A673 (cell line): ENCODE data around the gene LILRB3. TPM values are rescaled to one million over a fixed set of nuclear protein-coding genes. Genes with fewer than 3 reads are reported as not detected.

ENCODE experiments used
- BruUV-seq: library from RNA; stranded (reverse); fragments of 400-500 nt; replicated peaks from 2 replicates; lab custom pipeline; 2021; lab: Mats Ljungman, UMichigan
- CTCF ChIA-PET: fragments of 300-600 bp; sonication (Branson Sonifier 250); formaldehyde crosslinking; loops from one replicate; lab custom pipeline; 2022; ENCODE audit warnings: antibody characterized with exemption; lab: Charles Lee
- POLR2A ChIA-PET: fragments of 300-600 bp; sonication (Branson Sonifier 250); formaldehyde crosslinking; loops from one replicate; lab custom pipeline; 2022; ENCODE audit warnings: antibody characterized with exemption; ENCODE audit not compliant: low non-redundant PET; lab: Charles Lee
- DNase-seq: peaks from one replicate; pipeline ENCODE4 v3.0.0-alpha.2; 2015; ENCODE audit warnings: low spot score
- H3K27ac ChIP-seq: fragments of 200-600 bp; sonication (generic); 2 replicates; pipeline ENCODE4 v1.5.1; 2016; ENCODE audit warnings: mixed run types, low read depth, mild to moderate bottlenecking, mixed read lengths, antibody characterized with exemption, low read length; ENCODE audit not compliant: poor library complexity, severe bottlenecking
- H3K27me3 ChIP-seq: fragments of 200-600 bp; sonication (generic); replicated peaks from 2 replicates; pipeline ENCODE4 v1.6.1; 2017; ENCODE audit warnings: mixed run types, low read depth, mild to moderate bottlenecking, mixed read lengths, antibody characterized with exemption, low read length; ENCODE audit not compliant: insufficient read depth, poor library complexity
- H3K36me3 ChIP-seq: fragments of 200-600 bp; sonication (generic); 2 replicates; pipeline ENCODE4 v1.6.1; 2016; ENCODE audit warnings: mixed run types, mild to moderate bottlenecking, mixed read lengths, antibody characterized with exemption, low read length; ENCODE audit not compliant: insufficient read depth, poor library complexity, severe bottlenecking
- H3K4me1 ChIP-seq: fragments of 200-600 bp; sonication (generic); 2 replicates; pipeline ENCODE4 v1.6.1; 2017; ENCODE audit warnings: mixed run types, mild to moderate bottlenecking, mixed read lengths, antibody characterized with exemption, low read length; ENCODE audit not compliant: insufficient read depth, poor library complexity, severe bottlenecking
- H3K4me3 ChIP-seq: fragments of 200-600 bp; sonication (generic); 2 replicates; pipeline ENCODE4 v1.5.1; 2016; ENCODE audit warnings: low read depth, mixed run types, mild to moderate bottlenecking, mixed read lengths, low read length; ENCODE audit not compliant: poor library complexity, severe bottlenecking
- H3K9me3 ChIP-seq: fragments of 200-600 bp; sonication (generic); 2 replicates; pipeline ENCODE4 v1.6.1; 2016; ENCODE audit warnings: mixed run types, low read depth, mild to moderate bottlenecking, mixed read lengths, antibody characterized with exemption, low read length; ENCODE audit not compliant: poor library complexity, severe bottlenecking
- EZH2 ChIP-seq: fragments of 200-600 bp; sonication (generic); IDR thresholded peaks from 2 replicates; pipeline ENCODE4 v1.6.1; 2017; ENCODE audit warnings: borderline replicate concordance, low read depth, mild to moderate bottlenecking, mixed read lengths, antibody characterized with exemption, low read length; ENCODE audit not compliant: poor library complexity, severe bottlenecking
- intact Hi-C: fragments of 100-400 bp; cut with micrococcal nuclease; formaldehyde crosslinking; loops from one replicate; pipeline ENCODE4 v1.10.0; 2022; ENCODE audit not compliant: unreplicated experiment
- total RNA-seq: library from RNA; stranded (reverse); gene quantifications from 2 replicates; pipeline ENCODE4 v1.2.3, GENCODE V29; 2021
- TF ChIP-seq, protein P1 (sequence below): fragments of 300-800, 200-600 bp; sonication (generic); conservative IDR thresholded peaks from 2 replicates; pipeline ENCODE4 v1.5.1; 2017; ENCODE audit warnings: low read depth, mild to moderate bottlenecking, antibody characterized with exemption, low read length, moderate library complexity, mixed read lengths

Gene LILRB3
- total RNA-seq, 1 experiment from 2014 or later = not detected

DNA sequence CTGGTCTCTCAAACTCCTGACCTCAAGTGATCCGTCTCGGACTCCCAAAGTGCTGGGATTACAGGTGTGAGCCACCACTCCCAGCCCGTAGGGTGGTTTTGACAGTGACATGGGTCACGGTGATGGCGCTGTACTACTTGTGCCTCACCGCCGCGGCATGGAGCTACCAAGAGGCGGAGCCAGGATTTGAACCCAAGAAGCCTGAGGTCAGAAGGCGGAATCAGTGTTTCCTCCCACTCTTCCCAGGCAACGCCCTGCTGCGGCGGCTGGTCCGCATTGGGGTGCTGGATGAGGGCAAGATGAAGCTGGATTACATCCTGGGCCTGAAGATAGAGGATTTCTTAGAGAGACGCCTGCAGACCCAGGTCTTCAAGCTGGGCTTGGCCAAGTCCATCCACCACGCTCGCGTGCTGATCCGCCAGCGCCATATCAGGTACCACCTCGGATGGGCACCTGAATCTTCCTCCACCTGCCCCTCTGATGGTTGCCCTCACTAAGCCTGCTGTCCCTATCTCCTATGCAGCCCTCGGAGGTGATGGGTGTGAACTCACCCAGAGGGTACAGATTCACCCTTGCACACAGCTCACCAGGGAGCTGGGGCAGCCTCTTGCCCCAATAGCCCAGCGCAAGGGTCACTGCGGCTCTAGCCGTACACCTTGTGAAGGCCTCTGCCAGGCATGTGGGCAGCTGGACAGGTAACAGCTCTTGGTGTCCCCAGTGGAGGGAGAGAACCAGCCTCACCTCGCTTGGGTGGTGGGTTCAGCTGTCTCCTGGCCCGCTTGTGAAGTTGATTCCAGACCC, 16.6 kb downstream of the LILRB3 start:
- intact Hi-C loops = no loop called here
- peak overlapping the region; percentile 21 for H3K27ac ChIP-seq
- ChIA-PET CTCF (no interaction called here), POLR2A (interaction anchor here (1.6 kb wide), 1 partner anchor 17 kb away, joined by 6 read pairs; the partner anchor contains the start of gene MBOAT7)
- no peaks in the 10 kb centered on the region for H3K9me3 ChIP-seq
- no peaks in the 10 kb centered on the region for H3K27me3 ChIP-seq
- no peak for TF ChIP-seq EZH2
- TF ChIP-seq, protein P1, sequence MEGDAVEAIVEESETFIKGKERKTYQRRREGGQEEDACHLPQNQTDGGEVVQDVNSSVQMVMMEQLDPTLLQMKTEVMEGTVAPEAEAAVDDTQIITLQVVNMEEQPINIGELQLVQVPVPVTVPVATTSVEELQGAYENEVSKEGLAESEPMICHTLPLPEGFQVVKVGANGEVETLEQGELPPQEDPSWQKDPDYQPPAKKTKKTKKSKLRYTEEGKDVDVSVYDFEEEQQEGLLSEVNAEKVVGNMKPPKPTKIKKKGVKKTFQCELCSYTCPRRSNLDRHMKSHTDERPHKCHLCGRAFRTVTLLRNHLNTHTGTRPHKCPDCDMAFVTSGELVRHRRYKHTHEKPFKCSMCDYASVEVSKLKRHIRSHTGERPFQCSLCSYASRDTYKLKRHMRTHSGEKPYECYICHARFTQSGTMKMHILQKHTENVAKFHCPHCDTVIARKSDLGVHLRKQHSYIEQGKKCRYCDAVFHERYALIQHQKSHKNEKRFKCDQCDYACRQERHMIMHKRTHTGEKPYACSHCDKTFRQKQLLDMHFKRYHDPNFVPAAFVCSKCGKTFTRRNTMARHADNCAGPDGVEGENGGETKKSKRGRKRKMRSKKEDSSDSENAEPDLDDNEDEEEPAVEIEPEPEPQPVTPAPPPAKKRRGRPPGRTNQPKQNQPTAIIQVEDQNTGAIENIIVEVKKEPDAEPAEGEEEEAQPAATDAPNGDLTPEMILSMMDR = no peak
- H3K36me3 ChIP-seq = peaks cover 74% of the 10 kb centered on the region
- BruUV-seq = no TSS peak
- no peak for DNase-seq
- H3K4me3 ChIP-seq = no peak overlapping the region
- H3K4me1 ChIP-seq = peaks cover 57% of the 10 kb centered on the region

DNA sequence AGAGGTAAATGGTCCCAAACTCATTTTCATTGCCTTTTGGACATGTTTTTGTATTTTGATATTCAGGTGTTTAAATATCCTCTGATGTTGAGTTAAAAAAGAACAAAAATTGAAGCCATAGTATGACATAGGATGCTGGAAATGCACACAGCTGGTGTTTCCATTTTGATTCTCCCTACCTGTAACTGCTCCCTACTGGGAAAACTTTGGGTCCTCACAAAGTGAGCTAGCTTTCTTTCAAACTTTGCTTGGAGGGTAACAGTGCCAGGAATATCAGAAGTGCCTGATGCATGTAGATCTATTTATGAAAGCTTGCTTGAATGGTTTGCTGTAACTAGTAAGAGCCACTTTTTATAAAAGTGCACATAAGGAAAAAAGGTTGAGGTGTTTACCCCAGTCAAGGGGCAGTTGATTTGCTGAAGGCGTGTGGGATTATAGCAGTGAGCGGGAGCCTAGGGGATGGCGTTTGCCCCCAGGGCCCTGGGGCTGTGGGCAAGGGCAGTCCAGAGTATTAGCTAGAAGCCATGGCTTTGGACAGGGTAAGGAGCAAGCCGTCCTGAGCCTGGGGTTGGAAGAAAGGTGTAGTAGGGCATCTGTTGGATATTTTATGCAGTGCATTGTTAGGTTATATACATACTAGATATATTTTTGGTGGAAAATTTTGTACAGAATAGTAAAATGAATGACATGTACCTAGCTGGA, 17.9 kb downstream of the LILRB3 start:
- Histone ChIP-seq H3K27me3 (no peaks in the 10 kb centered on the region), H3K27ac (peak overlapping the region; percentile 57), H3K4me1 (peaks cover 52% of the 10 kb centered on the region), H3K4me3 (peak overlapping the region; percentile 90), H3K9me3 (no peaks in the 10 kb centered on the region), H3K36me3 (peaks cover 77% of the 10 kb centered on the region)
- no TSS peak for BruUV-seq
- ChIA-PET CTCF (no interaction called here), POLR2A (interaction anchor here (0.6 to 0.8 kb wide), 2 partner anchors 9 to 68 kb away, joined by 3 read pairs; no protein-coding TSS in a partner anchor)
- intact Hi-C loops = no loop called here
- no peak for DNase-seq
- TF ChIP-seq EZH2 = no peak
- TF ChIP-seq, protein P1 = no peak

DNA sequence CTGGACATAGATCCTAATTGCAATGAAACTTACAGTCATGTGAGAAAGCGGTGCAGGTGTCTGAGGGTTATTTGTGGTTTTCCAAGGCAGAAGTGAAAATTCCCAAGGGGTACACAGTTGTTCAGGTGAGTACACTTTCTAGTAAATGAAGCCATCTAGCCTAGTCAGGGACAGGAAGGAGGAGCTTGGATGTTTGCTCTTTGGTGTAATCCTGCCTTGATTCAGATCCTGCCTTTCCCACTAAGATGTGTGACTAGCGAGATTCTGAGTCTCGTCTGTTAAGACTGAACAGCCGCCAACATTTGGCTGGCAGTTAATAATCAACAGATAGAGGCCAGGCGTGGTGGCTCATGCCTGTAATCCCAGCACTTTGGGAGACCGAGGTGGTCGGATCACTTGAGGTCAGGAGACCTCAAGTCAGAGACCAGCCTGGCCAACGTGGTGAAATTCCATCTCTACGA, 19.6 kb downstream of the LILRB3 start:
- no peaks in the 10 kb centered on the region for H3K9me3 ChIP-seq
- H3K4me1 ChIP-seq = peaks cover 36% of the 10 kb centered on the region
- ChIA-PET CTCF (no interaction called here), POLR2A (interaction anchor here (1.4 kb wide), 1 partner anchor 66 kb away, joined by 3 read pairs; the partner anchor contains the start of gene CNOT3)
- H3K27me3 ChIP-seq = no peaks in the 10 kb centered on the region
- BruUV-seq = no TSS peak
- H3K27ac ChIP-seq = peak overlapping the region; percentile 15
- intact Hi-C loops = no loop called here
- no peak for DNase-seq
- H3K36me3 ChIP-seq = peaks cover 72% of the 10 kb centered on the region
- TF ChIP-seq, protein P1 = no peak
- TF ChIP-seq EZH2 = no peak
- peak overlapping the region; percentile 90 for H3K4me3 ChIP-seq
